HG02840 (cell line): ENCODE results near the gene ABCA3.

Source experiments
- ATAC-seq: cut with Tn5 transposase; IDR thresholded peaks from one replicate; pipeline ENCODE4 v1.9.1; 2021; ENCODE audit warnings: mild to moderate bottlenecking, moderate library complexity, moderate number of reproducible peaks; ENCODE audit not compliant: unreplicated experiment, low FRiP score

Gene ABCA3

GRCh38 chr16:2358811-2359210 lies 18.3 kb upstream of the ABCA3 start:
- ATAC-seq, result no peak

GRCh38 chr16:2357331-2357730 lies 16.8 kb upstream of the ABCA3 start:
- ATAC-seq, result no peak

GRCh38 chr16:2350500-2350899 lies 10.0 kb upstream of the ABCA3 start:
- ATAC-seq, result no peak

GRCh38 chr16:2343211-2343610 lies 2.7 kb upstream of the ABCA3 start:
- no peak for ATAC-seq

- no peak for ATAC-seq
Observed at GRCh38 chr16:2341456-2342447, 1.2 kb upstream of the ABCA3 start.

GRCh38 chr16:2339521-2340484 lies 725 bp downstream of the ABCA3 start:
- peak; percentile 31 for ATAC-seq

GRCh38 chr16:2337431-2338296 lies 2.9 kb downstream of the ABCA3 start:
- no peak for ATAC-seq

- no peak for ATAC-seq
Observed at GRCh38 chr16:2335286-2335895, 5.1 kb downstream of the ABCA3 start.

- ATAC-seq, result no peak
Observed at GRCh38 chr16:2333772-2334379, 6.7 kb downstream of the ABCA3 start.

GRCh38 chr16:2333231-2333630 lies 7.3 kb downstream of the ABCA3 start:
- no peak for ATAC-seq

- ATAC-seq, result no peak
Observed at GRCh38 chr16:2331931-2332267, 8.6 kb downstream of the ABCA3 start.

- ATAC-seq, result no peak
Observed at GRCh38 chr16:2331199-2331930, 9.2 kb downstream of the ABCA3 start.

GRCh38 chr16:2329532-2329931 lies 11.0 kb downstream of the ABCA3 start:
- ATAC-seq, result no peak

GRCh38 chr16:2328428-2328827 lies 12.1 kb downstream of the ABCA3 start:
- ATAC-seq, result no peak

GRCh38 chr16:2326191-2326590 lies 14.3 kb downstream of the ABCA3 start:
- no peak for ATAC-seq

GRCh38 chr16:2325791-2326190 lies 14.7 kb downstream of the ABCA3 start:
- no peak for ATAC-seq

- ATAC-seq, result no peak
Observed at GRCh38 chr16:2325181-2325580, 15.3 kb downstream of the ABCA3 start.

GRCh38 chr16:2324296-2324859 lies 16.1 kb downstream of the ABCA3 start:
- ATAC-seq, result no peak
